ENCODE results near the gene FJX1. TPM values are rescaled to one million over a fixed set of nuclear protein-coding genes. Genes with fewer than 3 reads are reported as not detected.

FJX1 gene
- total RNA-seq, 1 experiment from 2014 or later: 8.3 TPM

- ChIA-PET POLR2A (no interaction called here), CTCF (interaction anchor here (0.5 kb wide), 1 partner anchor 9 kb away, joined by 4 read pairs; no protein-coding TSS in a partner anchor)
- Mint-ChIP-seq H3K27me3 (ENCODE audit: low read depth) (peaks cover 97% of the 10 kb centered on the region), H3K9me3 (peaks cover 3% of the 10 kb centered on the region), H3K36me3 (peaks cover 3% of the 10 kb centered on the region), H3K4me1 (peaks cover 36% of the 10 kb centered on the region), H3K27ac (no peak overlapping the region), H3K4me3 (no peak overlapping the region)
- TF ChIP-seq FOXK1 (CRISPR knock-in tag; IDR thresholded peaks at IDR 0.05) (no peak), EMX1 (CRISPR knock-in tag; IDR thresholded peaks at IDR 0.05) (no peak), ZNF138 (CRISPR knock-in tag; conservative IDR thresholded peaks at IDR 0.05) (no peak), ATF6 (CRISPR knock-in tag; IDR thresholded peaks at IDR 0.05) (no peak), PRDM15 (CRISPR knock-in tag; IDR thresholded peaks at IDR 0.05) (no peak), ZNF317 (CRISPR knock-in tag; IDR thresholded peaks at IDR 0.05; ENCODE audit: borderline replicate concordance, low read depth) (no peak), ETV6 (CRISPR knock-in tag; IDR thresholded peaks at IDR 0.05) (no peak), PREB (CRISPR knock-in tag; IDR thresholded peaks at IDR 0.05; ENCODE audit: borderline replicate concordance) (no peak), ZBTB43 (CRISPR knock-in tag; IDR thresholded peaks at IDR 0.05) (no peak), NFE2L1 (CRISPR knock-in tag; IDR thresholded peaks at IDR 0.05) (no peak), TEAD4 (CRISPR knock-in tag; IDR thresholded peaks at IDR 0.05) (no peak), GABPB1 (CRISPR knock-in tag; IDR thresholded peaks at IDR 0.05) (no peak), MXD4 (CRISPR knock-in tag; IDR thresholded peaks at IDR 0.05; ENCODE audit: borderline replicate concordance) (no peak), AFF4 (CRISPR knock-in tag; IDR thresholded peaks at IDR 0.05; ENCODE audit: borderline replicate concordance) (no peak), FOXJ3 (CRISPR knock-in tag; IDR thresholded peaks at IDR 0.05; ENCODE audit: borderline replicate concordance) (no peak), NR2C2 (CRISPR knock-in tag; IDR thresholded peaks at IDR 0.05) (no peak), SOX15 (CRISPR knock-in tag; IDR thresholded peaks at IDR 0.05) (no peak), USF2 (CRISPR knock-in tag; IDR thresholded peaks at IDR 0.05) (no peak), PRRX2 (CRISPR knock-in tag; IDR thresholded peaks at IDR 0.05) (no peak)
- DNase-seq (ENCODE audit: low spot score) (no peak), ATAC-seq (no peak)
These were observed 40.0 kb downstream of the FJX1 start for GRCh38 chr11:35658020-35658948.
